ENCODE results near the gene ARHGEF10L. TPM values are rescaled to one million over a fixed set of nuclear protein-coding genes. Genes with fewer than 3 reads are reported as not detected.

Gene ARHGEF10L
- total RNA-seq, 1 experiment from 2014 or later = 21.6 TPM

DNA sequence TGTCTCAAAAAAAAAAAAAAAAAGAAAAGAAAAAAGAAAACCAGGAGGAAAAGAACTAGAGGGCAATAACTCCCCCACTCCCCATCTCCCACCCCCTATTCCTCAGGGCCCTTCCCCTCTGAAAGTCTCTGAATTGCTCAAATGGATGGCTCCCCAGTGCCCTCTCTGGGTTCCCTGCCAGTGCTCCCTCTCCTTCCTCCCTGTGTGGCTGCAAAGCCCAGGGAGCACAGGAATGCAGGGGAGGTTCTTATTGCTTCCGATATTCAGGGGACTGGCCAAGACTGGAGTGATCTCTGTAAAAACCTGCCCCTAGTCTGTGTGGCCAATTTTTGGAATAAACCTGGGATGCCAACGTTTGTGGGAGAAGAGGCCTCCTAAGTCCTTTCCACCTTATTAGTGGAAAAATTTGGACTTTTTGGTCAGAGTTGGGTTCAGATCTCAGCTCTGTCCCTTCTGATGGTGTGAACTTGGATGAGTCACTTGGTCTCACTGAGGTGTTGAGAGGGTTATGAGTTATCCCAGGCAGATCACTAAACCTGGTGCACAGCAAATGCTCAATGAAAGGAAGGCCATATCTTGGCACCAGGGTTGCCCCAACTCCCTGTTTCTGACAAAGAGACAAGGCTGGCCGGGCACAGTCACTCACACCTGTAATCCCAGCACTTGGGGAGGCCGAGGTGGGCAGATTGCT is 13.4 kb upstream of the ARHGEF10L start:
- no peak for DNase-seq
- intact Hi-C loops (cut with micrococcal nuclease; ENCODE audit: unreplicated experiment) = loop anchor here (10.0 kb wide), 1 partner anchor 59 kb away; no protein-coding TSS in a partner anchor
- Histone ChIP-seq H3K4me1 (replicated peaks; ENCODE audit: insufficient read depth) (peaks cover 16% of the 10 kb centered on the region), H3K9me2 (ENCODE audit: insufficient read depth) (no peaks in the 10 kb centered on the region), H3K27ac (no peak overlapping the region), H2AFZ (no peak overlapping the region), H4K20me1 (ENCODE audit: insufficient read depth) (no peaks in the 10 kb centered on the region), H3K4me2 (no peak overlapping the region), H3K27me3 (ENCODE audit: insufficient read depth, low read depth) (no peaks in the 10 kb centered on the region), H3K4me3 (no peak overlapping the region), H3K9me3 (ENCODE audit: insufficient read depth, low read depth) (no peaks in the 10 kb centered on the region), H3K79me2 (ENCODE audit: low read depth) (no peaks in the 10 kb centered on the region), H3F3A (ENCODE audit: insufficient read depth, low read depth) (no peaks in the 10 kb centered on the region; the same call in 1 of the 2 replicates), H3K36me3 (ENCODE audit: low read depth) (no peaks in the 10 kb centered on the region)
- POLR2A ChIA-PET (ENCODE audit: unreplicated experiment) = no interaction called here
- CTCF ChIA-PET = no interaction called here
- no TSS peak for BruUV-seq (replicated peaks)
- TF ChIP-seq EZH2 (IDR thresholded peaks at IDR 0.05; ENCODE audit: low read depth) = no peak
- TF ChIP-seq, protein P1, sequence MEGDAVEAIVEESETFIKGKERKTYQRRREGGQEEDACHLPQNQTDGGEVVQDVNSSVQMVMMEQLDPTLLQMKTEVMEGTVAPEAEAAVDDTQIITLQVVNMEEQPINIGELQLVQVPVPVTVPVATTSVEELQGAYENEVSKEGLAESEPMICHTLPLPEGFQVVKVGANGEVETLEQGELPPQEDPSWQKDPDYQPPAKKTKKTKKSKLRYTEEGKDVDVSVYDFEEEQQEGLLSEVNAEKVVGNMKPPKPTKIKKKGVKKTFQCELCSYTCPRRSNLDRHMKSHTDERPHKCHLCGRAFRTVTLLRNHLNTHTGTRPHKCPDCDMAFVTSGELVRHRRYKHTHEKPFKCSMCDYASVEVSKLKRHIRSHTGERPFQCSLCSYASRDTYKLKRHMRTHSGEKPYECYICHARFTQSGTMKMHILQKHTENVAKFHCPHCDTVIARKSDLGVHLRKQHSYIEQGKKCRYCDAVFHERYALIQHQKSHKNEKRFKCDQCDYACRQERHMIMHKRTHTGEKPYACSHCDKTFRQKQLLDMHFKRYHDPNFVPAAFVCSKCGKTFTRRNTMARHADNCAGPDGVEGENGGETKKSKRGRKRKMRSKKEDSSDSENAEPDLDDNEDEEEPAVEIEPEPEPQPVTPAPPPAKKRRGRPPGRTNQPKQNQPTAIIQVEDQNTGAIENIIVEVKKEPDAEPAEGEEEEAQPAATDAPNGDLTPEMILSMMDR (conservative IDR thresholded peaks at IDR 0.05) = no peak

DNA sequence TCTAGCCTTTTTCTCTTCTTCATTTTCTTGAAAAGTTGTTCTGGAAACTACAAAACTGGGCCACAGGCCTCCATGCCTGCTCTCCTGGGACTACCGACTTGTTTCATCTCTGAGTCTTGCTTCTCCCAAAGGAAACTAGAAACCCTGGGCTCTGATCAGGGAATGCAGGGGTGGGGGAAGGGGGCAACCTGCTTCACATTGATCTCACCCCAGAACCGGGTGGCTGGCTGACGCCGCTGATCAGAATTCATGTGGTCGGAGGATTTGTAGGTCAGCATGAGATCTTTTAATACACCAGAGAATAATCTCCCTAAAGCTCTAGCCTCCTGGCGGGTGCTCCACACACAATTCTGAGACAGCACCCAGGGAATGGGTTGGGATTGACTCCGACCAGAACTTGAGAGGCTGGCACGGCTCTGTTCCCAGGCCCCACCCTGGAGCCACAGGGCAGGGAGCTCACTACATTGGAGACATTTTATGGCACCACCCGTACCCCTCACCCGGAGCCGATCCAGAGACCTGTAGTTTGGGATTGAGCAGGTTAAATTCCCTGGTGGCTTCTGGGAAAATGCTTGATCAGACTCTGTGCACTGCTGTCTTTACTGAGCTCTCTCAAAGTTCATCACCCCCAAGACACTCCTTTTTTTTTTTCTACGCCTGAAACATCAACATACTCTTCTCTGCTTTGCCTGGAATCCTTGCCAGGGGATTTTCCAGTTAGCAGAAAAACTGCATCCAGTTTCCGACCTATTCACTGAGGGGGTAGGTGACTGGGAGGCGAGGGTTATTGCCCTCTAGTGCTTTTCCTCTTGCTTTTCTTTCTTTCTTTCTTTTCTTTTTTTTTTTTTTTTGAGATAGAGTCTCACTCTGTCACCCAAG is 12.2 kb upstream of the ARHGEF10L start:
- Histone ChIP-seq H3K4me1 (replicated peaks; ENCODE audit: insufficient read depth) (peaks cover 9% of the 10 kb centered on the region), H3K4me3 (no peak overlapping the region), H3K27me3 (ENCODE audit: insufficient read depth, low read depth) (no peaks in the 10 kb centered on the region), H3K27ac (no peak overlapping the region), H3K9me2 (ENCODE audit: insufficient read depth) (no peaks in the 10 kb centered on the region), H4K20me1 (ENCODE audit: insufficient read depth) (no peaks in the 10 kb centered on the region), H2AFZ (no peak overlapping the region), H3K9me3 (ENCODE audit: insufficient read depth, low read depth) (no peaks in the 10 kb centered on the region), H3K79me2 (ENCODE audit: low read depth) (no peaks in the 10 kb centered on the region), H3K36me3 (ENCODE audit: low read depth) (no peaks in the 10 kb centered on the region), H3F3A (ENCODE audit: insufficient read depth, low read depth) (no peaks in the 10 kb centered on the region; the same call in 1 of the 2 replicates), H3K4me2 (no peak overlapping the region)
- intact Hi-C loops (cut with micrococcal nuclease; ENCODE audit: unreplicated experiment) = loop anchor here (10.0 kb wide), 1 partner anchor 58 kb away; no protein-coding TSS in a partner anchor
- BruUV-seq (replicated peaks) = no TSS peak
- ChIA-PET POLR2A (ENCODE audit: unreplicated experiment) (no interaction called here), CTCF (no interaction called here)
- DNase-seq = no peak
- TF ChIP-seq, protein P1 (conservative IDR thresholded peaks at IDR 0.05) = no peak
- no peak for TF ChIP-seq EZH2 (IDR thresholded peaks at IDR 0.05; ENCODE audit: low read depth)

DNA sequence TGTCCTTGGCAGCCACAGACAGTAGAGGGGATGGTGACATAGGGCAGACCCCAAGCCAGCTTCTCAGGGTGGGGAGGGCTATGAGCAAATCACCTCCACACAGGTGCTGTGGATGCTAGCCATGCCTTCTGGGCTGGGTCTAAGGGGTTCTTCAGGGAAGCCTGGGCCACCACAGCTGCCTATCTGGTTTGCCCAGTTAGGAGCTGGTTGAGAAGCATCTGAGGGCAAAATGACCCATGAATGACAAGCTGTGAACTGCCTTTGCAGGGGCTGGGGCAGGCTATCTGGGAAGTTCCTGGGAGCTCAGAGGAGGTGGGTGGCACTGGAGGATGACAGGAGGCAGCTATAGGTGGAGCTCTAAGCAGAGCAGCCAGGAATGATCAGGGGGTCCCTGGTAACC is 10.1 kb upstream of the ARHGEF10L start:
- Histone ChIP-seq H3F3A (ENCODE audit: insufficient read depth, low read depth) (no peaks in the 10 kb centered on the region; the same call in 1 of the 2 replicates), H2AFZ (no peak overlapping the region), H3K4me3 (no peak overlapping the region), H3K9me2 (ENCODE audit: insufficient read depth) (no peaks in the 10 kb centered on the region), H4K20me1 (ENCODE audit: insufficient read depth) (no peaks in the 10 kb centered on the region), H3K9me3 (ENCODE audit: insufficient read depth, low read depth) (no peaks in the 10 kb centered on the region), H3K4me1 (replicated peaks; ENCODE audit: insufficient read depth) (peaks cover 9% of the 10 kb centered on the region), H3K36me3 (ENCODE audit: low read depth) (no peaks in the 10 kb centered on the region), H3K4me2 (no peak overlapping the region), H3K27me3 (ENCODE audit: insufficient read depth, low read depth) (no peaks in the 10 kb centered on the region), H3K27ac (no peak overlapping the region), H3K79me2 (ENCODE audit: low read depth) (no peaks in the 10 kb centered on the region)
- CTCF ChIA-PET = interaction anchor here (0.7 kb wide), 2 partner anchors 59 to 1436 kb away, joined by 3 to 18 read pairs; no protein-coding TSS in a partner anchor
- intact Hi-C loops (cut with micrococcal nuclease; ENCODE audit: unreplicated experiment) = loop anchor here (1.0 to 10.0 kb wide), 2 partner anchors 9 to 55 kb away; no protein-coding TSS in a partner anchor
- no TSS peak for BruUV-seq (replicated peaks)
- TF ChIP-seq, protein P1 (conservative IDR thresholded peaks at IDR 0.05) = no peak
- TF ChIP-seq EZH2 (IDR thresholded peaks at IDR 0.05; ENCODE audit: low read depth) = no peak
- peak; percentile 50 to 69 for DNase-seq
- POLR2A ChIA-PET (ENCODE audit: unreplicated experiment) = interaction anchor here (0.6 kb wide), 1 partner anchor 78 kb away, joined by 3 read pairs; no protein-coding TSS in a partner anchor
